GM10847 (cell line): ENCODE results near the gene LHFPL4.

ENCODE experiments used
- POLR2A ChIP-seq: IDR thresholded peaks from 2 replicates; pipeline ENCODE4 v1.6.1; 2011; ENCODE audit not compliant: insufficient read length; ENCODE audit errors: extremely low read depth

Gene LHFPL4

DNA sequence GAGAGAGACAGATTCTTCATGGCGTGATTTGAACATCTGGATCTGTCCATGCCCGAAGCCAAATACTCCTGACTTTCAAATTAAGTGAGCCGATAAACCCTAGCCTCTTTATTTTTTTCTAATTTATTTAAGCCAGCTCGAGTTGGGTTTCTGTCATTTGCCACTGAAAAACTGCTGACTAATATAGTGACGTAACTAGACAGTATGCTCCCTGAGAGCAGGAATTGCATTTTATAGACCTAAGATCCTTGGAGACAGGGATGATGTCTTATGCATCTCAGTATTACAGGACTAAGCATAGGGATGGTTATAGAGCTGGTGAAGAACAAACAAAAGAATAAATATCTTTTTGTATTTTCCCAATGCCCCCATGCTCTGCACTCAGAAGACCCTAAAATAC lies 4.6 kb downstream of the LHFPL4 start:
- no peak for TF ChIP-seq POLR2A

GRCh38 chr3:9542182-9542581 lies 11.4 kb downstream of the LHFPL4 start:
- no peak for TF ChIP-seq POLR2A

- no peak for TF ChIP-seq POLR2A
These were observed 17.4 kb downstream of the LHFPL4 start for GRCh38 chr3:9536212-9536611.

GRCh38 chr3:9534429-9534828 lies 19.2 kb downstream of the LHFPL4 start:
- no peak for TF ChIP-seq POLR2A

DNA sequence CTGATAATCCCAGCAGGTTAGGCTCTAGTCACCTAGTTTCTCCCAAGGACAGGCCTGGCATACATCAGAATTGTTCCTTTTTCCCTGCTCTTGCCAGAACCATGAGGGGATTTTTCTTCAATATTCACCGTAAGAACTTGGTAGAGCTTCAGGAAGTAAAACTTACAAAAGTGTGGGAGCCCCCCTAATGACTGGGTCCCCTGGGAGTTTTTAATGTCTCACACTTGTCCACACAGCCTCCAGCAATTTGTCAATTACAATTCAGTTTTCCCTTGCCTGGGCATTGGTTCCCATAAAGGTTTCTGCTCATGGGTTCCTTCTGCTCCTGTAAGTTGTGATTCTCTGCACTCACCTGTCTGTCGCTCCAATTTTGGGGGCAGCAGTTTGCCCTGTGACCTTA lies 28.5 kb downstream of the LHFPL4 start:
- no peak for TF ChIP-seq POLR2A

DNA sequence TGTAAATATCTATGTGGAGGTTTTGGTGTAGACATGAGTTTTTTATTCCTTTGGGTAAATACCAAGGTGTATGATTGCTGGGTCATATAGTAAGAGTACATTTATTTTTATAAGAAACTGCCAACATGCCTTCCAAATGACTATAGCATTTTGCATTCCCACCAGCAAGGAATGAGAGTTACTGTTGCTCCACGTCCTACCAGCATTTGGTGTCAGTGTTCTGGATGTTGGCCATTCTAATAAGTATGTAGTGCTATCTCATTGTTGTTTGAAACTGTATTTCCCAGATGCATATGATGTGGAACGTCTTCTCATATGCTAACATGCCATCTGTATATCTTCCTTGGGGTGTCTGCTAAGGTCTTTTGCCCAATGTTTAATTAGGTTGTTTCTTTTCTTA lies 38.7 kb downstream of the LHFPL4 start:
- TF ChIP-seq POLR2A, result no peak

DNA sequence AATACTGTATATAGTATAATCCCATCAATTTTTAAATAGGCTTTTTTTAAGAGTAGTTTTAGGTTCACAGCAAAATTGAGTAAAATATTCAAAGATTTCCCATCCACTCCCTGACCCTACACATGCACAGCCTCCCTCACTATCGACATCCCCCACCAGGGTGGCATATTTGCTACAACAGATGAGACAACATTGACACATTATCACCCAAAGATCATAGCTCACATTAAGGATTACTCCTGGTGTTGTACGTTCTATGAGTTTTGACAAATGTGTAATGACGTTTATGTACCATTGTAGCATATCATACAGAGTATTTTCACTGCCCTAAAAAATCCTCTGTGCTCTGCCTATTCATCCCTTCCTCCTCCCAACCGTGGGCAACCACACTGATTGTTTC lies 39.3 kb downstream of the LHFPL4 start:
- no peak for TF ChIP-seq POLR2A

DNA sequence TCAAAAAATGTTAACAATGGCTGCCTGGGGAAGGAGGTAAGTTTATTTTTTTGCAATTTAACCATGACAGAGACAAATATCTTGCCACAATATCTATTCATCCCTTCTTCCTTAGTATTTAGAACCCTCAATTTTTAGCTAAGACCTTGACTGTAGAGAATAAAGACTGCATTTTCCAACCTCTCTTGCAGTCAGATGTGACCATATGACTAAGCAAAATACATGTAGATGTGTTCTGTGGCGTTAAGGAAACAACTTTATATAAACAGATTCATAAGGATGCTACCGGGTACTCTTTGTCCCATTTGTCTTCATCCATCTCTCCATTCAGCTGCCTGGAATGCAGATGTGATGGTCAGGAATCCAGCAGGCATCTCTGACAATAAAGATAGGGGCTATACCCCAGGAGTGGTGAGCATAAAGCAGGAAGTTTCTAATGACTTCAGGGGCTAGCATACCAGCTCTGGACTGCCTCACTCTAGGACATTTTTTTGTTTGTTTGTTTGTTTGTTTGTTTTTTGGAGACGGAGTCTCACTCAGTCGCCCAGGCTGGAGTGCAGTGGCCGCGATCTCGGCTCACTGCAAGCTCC lies 41.1 kb downstream of the LHFPL4 start:
- no peak for TF ChIP-seq POLR2A

DNA sequence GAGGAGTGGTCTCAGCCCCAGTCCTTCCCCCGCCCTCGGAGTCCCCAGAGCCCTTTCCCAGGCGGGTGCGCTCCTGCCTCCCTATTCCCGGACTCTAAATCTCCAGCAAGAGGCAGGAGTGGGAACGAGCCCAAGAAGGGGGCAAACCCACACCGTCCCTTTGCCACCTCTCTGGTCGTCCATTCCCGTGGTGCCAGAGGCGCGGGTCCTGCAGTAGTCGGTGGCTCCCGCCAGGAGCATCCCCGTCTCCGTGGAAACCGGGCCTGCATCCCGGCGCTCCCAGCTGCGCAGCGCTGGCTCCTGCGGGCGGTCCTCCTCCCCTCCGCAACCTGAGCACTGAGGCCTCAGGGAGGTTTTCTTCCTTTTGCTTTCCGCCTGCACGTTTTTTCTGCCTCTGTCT lies 44.8 kb downstream of the LHFPL4 start:
- no peak for TF ChIP-seq POLR2A

- no peak for TF ChIP-seq POLR2A
These were observed 45.7 kb downstream of the LHFPL4 start for GRCh38 chr3:9507586-9508578.

- no peak for TF ChIP-seq POLR2A
These were observed 50.3 kb downstream of the LHFPL4 start for GRCh38 chr3:9503283-9503682.

DNA sequence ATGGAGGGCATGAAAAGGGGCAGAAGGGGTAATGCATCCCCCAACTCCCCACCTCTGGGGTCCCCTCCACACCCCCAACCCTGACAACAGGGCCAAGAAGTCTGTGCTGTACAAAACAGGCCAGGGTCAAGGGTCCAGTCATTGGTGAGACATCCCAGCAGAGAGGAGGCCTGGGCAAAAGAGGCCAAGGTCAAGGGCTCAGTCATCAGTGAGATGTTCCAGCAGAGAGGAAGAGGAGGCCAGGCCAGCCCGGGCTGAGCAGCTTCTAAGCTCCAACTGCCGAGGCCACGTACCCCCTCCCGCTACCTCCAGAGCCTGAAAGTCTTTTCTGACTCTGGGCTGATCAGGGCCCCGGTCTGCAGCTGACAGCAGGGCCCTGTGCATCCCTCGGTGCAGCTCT lies 52.4 kb downstream of the LHFPL4 start:
- TF ChIP-seq POLR2A, result no peak

DNA sequence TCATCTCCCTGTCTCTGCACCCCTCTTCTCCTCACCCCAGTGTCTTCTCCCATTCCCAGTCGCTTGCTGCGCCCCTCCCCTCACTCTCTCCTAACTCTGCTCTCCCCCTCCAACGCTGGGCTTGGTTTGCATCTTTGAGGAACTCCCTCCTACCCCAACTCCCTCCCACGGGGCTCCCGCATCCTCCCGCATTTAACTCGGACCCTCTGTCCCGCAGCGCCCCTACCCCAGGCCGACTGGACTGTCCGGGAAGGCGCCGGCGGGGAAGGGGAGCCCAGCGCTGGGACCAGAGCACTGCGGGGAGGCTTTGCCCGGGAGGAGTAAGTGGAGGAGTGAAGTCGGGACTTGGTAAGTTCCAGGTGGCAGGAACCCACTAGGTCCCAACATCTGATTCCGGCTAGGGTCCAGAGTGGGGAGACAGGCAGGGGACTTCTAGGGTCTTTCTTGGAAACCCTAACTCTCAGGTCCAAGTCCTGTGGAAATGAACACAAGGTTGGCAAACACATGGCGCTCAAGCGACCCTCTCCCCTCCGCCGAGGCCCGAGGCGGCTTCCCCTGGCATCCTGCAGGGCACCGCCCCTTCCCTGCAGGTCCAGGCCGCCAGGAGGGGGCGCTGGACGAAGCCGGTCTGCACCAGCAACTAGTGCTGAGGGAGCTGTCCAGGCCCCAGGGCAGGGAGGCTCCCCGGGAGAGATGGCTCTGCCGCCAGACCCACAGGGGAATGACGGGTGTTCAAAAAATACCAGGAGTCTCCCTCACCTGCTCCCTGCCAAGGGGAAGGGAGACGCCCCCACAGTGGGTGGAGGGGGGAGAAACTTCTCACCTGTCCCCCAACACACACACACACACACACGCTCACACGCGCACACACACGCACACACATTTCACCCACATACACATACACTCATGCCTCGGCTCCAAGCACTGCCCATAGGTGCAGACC lies 53.2 kb downstream of the LHFPL4 start:
- TF ChIP-seq POLR2A, result no peak

- no peak for TF ChIP-seq POLR2A
These were observed 54.0 kb downstream of the LHFPL4 start for GRCh38 chr3:9499455-9500107.

GRCh38 chr3:9498781-9499180 lies 54.8 kb downstream of the LHFPL4 start:
- TF ChIP-seq POLR2A, result no peak
